Nephron (organoid): ENCODE measurements around the gene OPN3.

Experiments used
- H3K27ac Mint-ChIP-seq, 3 experiments: 2 replicates each; pipeline ENCODE4 v1.8.0; 2020; ENCODE audit warnings: mixed read lengths in 3 of 3, mild to moderate bottlenecking in 2 of 3, moderate library complexity in 1 of 3
- H3K27me3 Mint-ChIP-seq: 2 replicates; pipeline ENCODE4 v1.8.0; 2021; ENCODE audit warnings: low read depth, mild to moderate bottlenecking, moderate library complexity, mixed read lengths
- H3K36me3 Mint-ChIP-seq: 2 replicates; pipeline ENCODE4 v1.8.0; 2020; ENCODE audit warnings: low read depth, mixed read lengths
- H3K4me1 Mint-ChIP-seq: 2 replicates; pipeline ENCODE4 v1.8.0; 2020; ENCODE audit warnings: mixed read lengths
- H3K4me3 Mint-ChIP-seq, 3 experiments: 2 replicates each; pipeline ENCODE4 v1.8.0; 2020; ENCODE audit warnings: mild to moderate bottlenecking in 3 of 3, mixed read lengths in 3 of 3, moderate library complexity in 2 of 3
- H3K9me3 Mint-ChIP-seq: 2 replicates; pipeline ENCODE4 v1.8.0; 2020; ENCODE audit warnings: mixed read lengths
- TF ChIP-seq, protein P1 (sequence below), 3 experiments: fragments of 200-600 bp; sonication (generic); IDR thresholded peaks; one replicate each; pipeline ENCODE4 v1.5.0; 2021; ENCODE audit warnings: antibody characterized with exemption in 3 of 3; ENCODE audit not compliant: unreplicated experiment in 3 of 3

OPN3 gene

DNA sequence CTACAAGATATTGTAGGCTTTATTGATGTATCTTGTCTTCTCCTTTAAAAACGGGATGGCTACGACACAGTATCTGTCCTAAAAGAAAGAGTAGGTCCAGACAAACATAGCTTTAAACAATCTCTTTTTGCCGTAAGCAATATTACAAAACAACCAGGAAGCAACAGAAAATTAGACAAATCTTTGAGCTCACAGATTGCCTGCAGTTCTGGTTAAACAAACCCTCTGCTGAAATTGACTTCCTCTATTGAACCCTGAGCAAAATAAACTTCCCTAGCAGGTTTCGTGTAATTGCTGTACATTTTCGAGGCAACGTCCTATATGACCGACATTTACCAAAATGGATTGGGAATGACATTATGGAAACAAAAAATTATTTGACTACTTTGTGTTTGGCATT is 50.6 kb downstream of the OPN3 start:
- TF ChIP-seq, protein P1, sequence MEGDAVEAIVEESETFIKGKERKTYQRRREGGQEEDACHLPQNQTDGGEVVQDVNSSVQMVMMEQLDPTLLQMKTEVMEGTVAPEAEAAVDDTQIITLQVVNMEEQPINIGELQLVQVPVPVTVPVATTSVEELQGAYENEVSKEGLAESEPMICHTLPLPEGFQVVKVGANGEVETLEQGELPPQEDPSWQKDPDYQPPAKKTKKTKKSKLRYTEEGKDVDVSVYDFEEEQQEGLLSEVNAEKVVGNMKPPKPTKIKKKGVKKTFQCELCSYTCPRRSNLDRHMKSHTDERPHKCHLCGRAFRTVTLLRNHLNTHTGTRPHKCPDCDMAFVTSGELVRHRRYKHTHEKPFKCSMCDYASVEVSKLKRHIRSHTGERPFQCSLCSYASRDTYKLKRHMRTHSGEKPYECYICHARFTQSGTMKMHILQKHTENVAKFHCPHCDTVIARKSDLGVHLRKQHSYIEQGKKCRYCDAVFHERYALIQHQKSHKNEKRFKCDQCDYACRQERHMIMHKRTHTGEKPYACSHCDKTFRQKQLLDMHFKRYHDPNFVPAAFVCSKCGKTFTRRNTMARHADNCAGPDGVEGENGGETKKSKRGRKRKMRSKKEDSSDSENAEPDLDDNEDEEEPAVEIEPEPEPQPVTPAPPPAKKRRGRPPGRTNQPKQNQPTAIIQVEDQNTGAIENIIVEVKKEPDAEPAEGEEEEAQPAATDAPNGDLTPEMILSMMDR (IDR thresholded peaks at IDR 0.05; ENCODE audit: unreplicated experiment in 3 of 3): no peak
- H3K4me3 Mint-ChIP-seq: no peak overlapping the region
- H3K36me3 Mint-ChIP-seq: peaks cover 14% of the 10 kb centered on the region
- H3K27me3 Mint-ChIP-seq: no peaks in the 10 kb centered on the region
- no peaks in the 10 kb centered on the region for H3K9me3 Mint-ChIP-seq
- no peak overlapping the region for H3K27ac Mint-ChIP-seq
- H3K4me1 Mint-ChIP-seq: no peaks in the 10 kb centered on the region

DNA sequence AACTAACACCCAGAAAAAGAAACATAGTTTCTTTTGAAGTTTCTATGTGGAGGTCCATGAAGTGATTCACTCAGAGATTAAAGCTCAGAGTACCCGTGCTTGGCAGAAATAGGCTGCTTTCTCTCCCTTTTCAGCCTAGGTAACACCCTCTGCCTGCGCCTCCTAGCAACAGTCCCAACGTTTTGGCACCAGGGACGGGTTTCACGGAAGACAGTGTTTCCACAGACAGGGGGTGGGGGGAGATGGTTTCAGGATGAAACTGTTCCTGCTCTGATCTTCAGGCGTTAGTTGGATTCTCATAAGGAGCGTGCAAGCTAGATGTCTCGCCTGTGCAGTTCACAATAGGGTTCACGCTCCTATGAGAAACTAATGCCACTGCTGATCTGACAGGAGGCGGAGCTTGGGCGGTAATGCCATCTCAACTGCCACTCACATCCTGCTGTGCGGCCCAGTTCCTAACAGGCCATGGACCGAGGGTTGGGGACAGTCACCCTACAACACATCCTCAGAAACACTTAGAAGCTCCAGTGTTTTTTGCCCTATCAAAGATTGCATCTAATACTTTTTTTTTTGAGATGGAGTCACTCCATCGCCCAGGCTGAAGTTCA is 53.2 kb downstream of the OPN3 start:
- Mint-ChIP-seq H3K4me3 (no peak overlapping the region), H3K36me3 (peaks cover 6% of the 10 kb centered on the region), H3K27ac (no peak overlapping the region), H3K9me3 (peaks cover 4% of the 10 kb centered on the region), H3K4me1 (no peaks in the 10 kb centered on the region), H3K27me3 (no peaks in the 10 kb centered on the region)
- TF ChIP-seq, protein P1 (IDR thresholded peaks at IDR 0.05; ENCODE audit: unreplicated experiment in 3 of 3): no peak

GRCh38 chr1:241582921-241583321 is 57.2 kb downstream of the OPN3 start:
- TF ChIP-seq, protein P1 (IDR thresholded peaks at IDR 0.05; ENCODE audit: unreplicated experiment in 3 of 3): no peak
- H3K36me3 Mint-ChIP-seq: peaks cover 6% of the 10 kb centered on the region
- H3K4me3 Mint-ChIP-seq: no peak overlapping the region
- no peaks in the 10 kb centered on the region for H3K27me3 Mint-ChIP-seq
- peaks cover 13% of the 10 kb centered on the region for H3K9me3 Mint-ChIP-seq
- H3K4me1 Mint-ChIP-seq: no peaks in the 10 kb centered on the region
- H3K27ac Mint-ChIP-seq: no peak overlapping the region

GRCh38 chr1:241579434-241579833 is 60.7 kb downstream of the OPN3 start:
- TF ChIP-seq, protein P1 (IDR thresholded peaks at IDR 0.05; ENCODE audit: unreplicated experiment in 3 of 3): no peak
- Mint-ChIP-seq H3K4me3 (no peak overlapping the region), H3K27ac (no peak overlapping the region), H3K27me3 (no peaks in the 10 kb centered on the region), H3K4me1 (no peaks in the 10 kb centered on the region), H3K9me3 (peaks cover 30% of the 10 kb centered on the region), H3K36me3 (peaks cover 6% of the 10 kb centered on the region)

- no peak overlapping the region for H3K4me3 Mint-ChIP-seq
- TF ChIP-seq, protein P1 (IDR thresholded peaks at IDR 0.05; ENCODE audit: unreplicated experiment in 3 of 3): no peak
- no peaks in the 10 kb centered on the region for H3K4me1 Mint-ChIP-seq
- no peaks in the 10 kb centered on the region for H3K27me3 Mint-ChIP-seq
- H3K27ac Mint-ChIP-seq: no peak overlapping the region
- no peaks in the 10 kb centered on the region for H3K36me3 Mint-ChIP-seq
- peaks cover 22% of the 10 kb centered on the region for H3K9me3 Mint-ChIP-seq
These were observed 66.0 kb downstream of the OPN3 start for GRCh38 chr1:241574154-241574553.

DNA sequence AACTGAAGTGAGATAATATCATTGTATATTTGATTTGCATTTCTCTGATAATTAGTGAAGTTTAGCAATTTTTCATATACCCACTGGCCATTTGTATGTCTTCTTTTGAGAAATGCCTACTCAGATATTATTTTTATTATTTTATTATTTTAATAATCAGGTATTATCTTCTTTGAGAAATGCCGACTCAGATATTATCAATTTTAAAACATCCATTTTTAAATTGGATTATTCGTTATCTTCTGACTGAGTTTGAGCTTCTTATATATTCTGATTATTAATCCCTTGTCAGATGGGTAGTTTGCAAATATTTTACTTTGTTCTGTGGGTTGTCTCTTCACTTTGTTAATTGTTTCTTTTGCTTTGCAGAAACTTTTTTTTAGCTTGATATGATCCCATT is 70.3 kb downstream of the OPN3 start:
- H3K4me3 Mint-ChIP-seq: no peak overlapping the region
- no peaks in the 10 kb centered on the region for H3K9me3 Mint-ChIP-seq
- no peaks in the 10 kb centered on the region for H3K27me3 Mint-ChIP-seq
- no peaks in the 10 kb centered on the region for H3K36me3 Mint-ChIP-seq
- H3K27ac Mint-ChIP-seq: no peak overlapping the region
- TF ChIP-seq, protein P1 (IDR thresholded peaks at IDR 0.05; ENCODE audit: unreplicated experiment in 3 of 3): no peak
- no peaks in the 10 kb centered on the region for H3K4me1 Mint-ChIP-seq
